Transverse colon (tissue), 4 donors: ENCODE results near the gene RAF1. TPM values are rescaled to one million over a fixed set of nuclear protein-coding genes. Genes with fewer than 3 reads are reported as not detected.
"Not testable (repeated sequence)": the region's sequence is repeated elsewhere in the genome, so short reads cannot be mapped to it uniquely, and the experiment has no call there.

Experiments
- DNase-seq: peaks from one replicate; pipeline ENCODE4 v3.0.0-alpha.2; 2019
- H3K27ac ChIP-seq, 4 donors: fragments of 200-600 bp; sonication (generic); 2 replicates each; pipeline ENCODE4 v1.5.1; 2016 to 2018; ENCODE audit warnings: inconsistent platforms in 4 of 4
- H3K27me3 ChIP-seq: fragments of 200-600 bp; sonication (generic); 2 replicates; pipeline ENCODE4 v1.5.1; 2017; ENCODE audit warnings: inconsistent platforms
- H3K36me3 ChIP-seq, 4 donors: fragments of 200-600 bp; sonication (generic); 2 replicates each; pipeline ENCODE4 v1.5.1; 2017 to 2019; ENCODE audit warnings: inconsistent platforms in 4 of 4
- H3K4me1 ChIP-seq, 4 donors: fragments of 200-600 bp; sonication (generic); 2 replicates each; pipeline ENCODE4 v1.5.1; 2017 to 2020; ENCODE audit warnings: inconsistent platforms in 4 of 4
- H3K4me3 ChIP-seq, 4 donors: fragments of 200-600 bp; sonication (generic); 1 replicate in 1 of 4; 2 replicates in 3 of 4; pipeline versions ENCODE4 v1.5.1 to v1.6.1; 2017 to 2019; ENCODE audit warnings: inconsistent platforms in 4 of 4
- H3K9me3 ChIP-seq, 2 donors: fragments of 200-600 bp; sonication (generic); 2 replicates each; pipeline ENCODE4 v1.5.1; 2017 to 2019; ENCODE audit warnings: inconsistent platforms in 2 of 2
- EP300 ChIP-seq: sonication (generic); formaldehyde crosslinking; IDR thresholded peaks from one replicate; pipeline ENCODE4 v1.6.1; 2017; ENCODE audit warnings: antibody characterized with exemption, low read depth
- POLR2A ChIP-seq: fragments of 450-650 bp; IDR thresholded peaks from one replicate; pipeline ENCODE4 v1.6.1; 2016; ENCODE audit warnings: antibody characterized with exemption, mild to moderate bottlenecking, moderate library complexity
- POLR2AphosphoS5 ChIP-seq, 3 donors: sonication (generic); formaldehyde crosslinking; IDR thresholded peaks; one replicate each; pipeline ENCODE4 v1.6.1; 2016; ENCODE audit warnings: antibody characterized with exemption in 3 of 3
- WGBS, 2 donors: methylation state at CpG; one replicate each; pipeline ENCODE4 v1.1.5; 2018; ENCODE audit warnings: low coverage in 1 of 2; 5-methylcytosine and 5-hydroxymethylcytosine counted together
- in situ Hi-C, 4 donors: fragments of 200-750 bp; cut with MboI; loops; one replicate each; pipeline versions ENCODE4 v1.15.0 to v1.15.1; 2017; ENCODE audit warnings: low sequenced_read_pairs in 3 of 4, low pct_ligation_motif_present in 1 of 4, low pct_unique_long_range_greater_than_20kb in 1 of 4
- intact Hi-C: fragments of 100-400 bp; cut with DNase I; formaldehyde crosslinking; loops from one replicate; pipeline ENCODE4 v1.15.1; 2023; ENCODE audit warnings: low total_unique reads
- total RNA-seq, 4 donors: library from RNA; depleted of rRNA; stranded (reverse); fragments of >200 nt; gene quantifications; one replicate each; pipeline ENCODE4 v1.1.0, GENCODE V29; 2016
- TF ChIP-seq, protein P1 (sequence below), 5 experiments: fragments of 200-600 bp in 3 of 5; fragments of 450-650 bp in 2 of 5; sonication (generic) in 3 of 5; IDR thresholded peaks; 1 replicate in 2 of 5; 2 replicates in 3 of 5; pipeline ENCODE4 v1.5.1; 2016 to 2017; ENCODE audit warnings: antibody characterized with exemption in 5 of 5, inconsistent platforms in 3 of 5, mild to moderate bottlenecking in 2 of 5, moderate library complexity in 1 of 5

RAF1 gene
- total RNA-seq, 4 donors from 2014 or later = 98.4 to 283 (median 132) TPM

GRCh38 chr3:12679468-12679867 is 15.6 kb upstream of the RAF1 start:
- intact Hi-C loops = no loop called here
- H3K4me1 ChIP-seq = no peaks in the 10 kb centered on the region
- H3K27me3 ChIP-seq = no peaks in the 10 kb centered on the region
- no peaks in the 10 kb centered on the region for H3K9me3 ChIP-seq
- H3K36me3 ChIP-seq = no peaks in the 10 kb centered on the region
- in situ Hi-C loops = no loop called here
- 79 to 91% methylated on average over 4 to 6 of the region's 6 CpGs for WGBS, 2 donors
- H3K27ac ChIP-seq = no peak overlapping the region
- H3K4me3 ChIP-seq = no peak overlapping the region
- no peak for DNase-seq
- TF ChIP-seq, protein P1, sequence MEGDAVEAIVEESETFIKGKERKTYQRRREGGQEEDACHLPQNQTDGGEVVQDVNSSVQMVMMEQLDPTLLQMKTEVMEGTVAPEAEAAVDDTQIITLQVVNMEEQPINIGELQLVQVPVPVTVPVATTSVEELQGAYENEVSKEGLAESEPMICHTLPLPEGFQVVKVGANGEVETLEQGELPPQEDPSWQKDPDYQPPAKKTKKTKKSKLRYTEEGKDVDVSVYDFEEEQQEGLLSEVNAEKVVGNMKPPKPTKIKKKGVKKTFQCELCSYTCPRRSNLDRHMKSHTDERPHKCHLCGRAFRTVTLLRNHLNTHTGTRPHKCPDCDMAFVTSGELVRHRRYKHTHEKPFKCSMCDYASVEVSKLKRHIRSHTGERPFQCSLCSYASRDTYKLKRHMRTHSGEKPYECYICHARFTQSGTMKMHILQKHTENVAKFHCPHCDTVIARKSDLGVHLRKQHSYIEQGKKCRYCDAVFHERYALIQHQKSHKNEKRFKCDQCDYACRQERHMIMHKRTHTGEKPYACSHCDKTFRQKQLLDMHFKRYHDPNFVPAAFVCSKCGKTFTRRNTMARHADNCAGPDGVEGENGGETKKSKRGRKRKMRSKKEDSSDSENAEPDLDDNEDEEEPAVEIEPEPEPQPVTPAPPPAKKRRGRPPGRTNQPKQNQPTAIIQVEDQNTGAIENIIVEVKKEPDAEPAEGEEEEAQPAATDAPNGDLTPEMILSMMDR (IDR thresholded peaks at IDR 0.05) = no peak
- TF ChIP-seq POLR2A (no peak), POLR2AphosphoS5 (IDR thresholded peaks at IDR 0.05) (no peak), EP300 (no peak)

GRCh38 chr3:12677616-12678015 is 13.7 kb upstream of the RAF1 start:
- Histone ChIP-seq H3K27ac (no peak overlapping the region), H3K4me3 (no peak overlapping the region), H3K27me3 (no peaks in the 10 kb centered on the region), H3K9me3 (no peaks in the 10 kb centered on the region), H3K36me3 (no peaks in the 10 kb centered on the region), H3K4me1 (no peaks in the 10 kb centered on the region)
- intact Hi-C loops (no loop called here), in situ Hi-C loops (no loop called here)
- 63% methylated on average over 6 of the region's 6 CpGs; no CpG with 5 or more reads in 1 of the 2 donors for WGBS, 2 donors
- TF ChIP-seq POLR2A = no peak
- DNase-seq = no peak

- intact Hi-C loops = no loop called here
- H3K36me3 ChIP-seq = no peaks in the 10 kb centered on the region
- no peaks in the 10 kb centered on the region for H3K9me3 ChIP-seq
- in situ Hi-C loops = no loop called here
- H3K4me3 ChIP-seq = no peak overlapping the region
- no peaks in the 10 kb centered on the region for H3K4me1 ChIP-seq
- DNase-seq = no peak
- H3K27me3 ChIP-seq = no peaks in the 10 kb centered on the region
- H3K27ac ChIP-seq = no peak overlapping the region
- WGBS, 2 donors = 89% methylated on average over 3 to 9 of the region's 9 CpGs
- TF ChIP-seq EP300 (no peak), POLR2AphosphoS5 (IDR thresholded peaks at IDR 0.05) (no peak), POLR2A (no peak)
- TF ChIP-seq, protein P1 (IDR thresholded peaks at IDR 0.05) = no peak
Observed at GRCh38 chr3:12675115-12675810, 11.3 kb upstream of the RAF1 start.

DNA sequence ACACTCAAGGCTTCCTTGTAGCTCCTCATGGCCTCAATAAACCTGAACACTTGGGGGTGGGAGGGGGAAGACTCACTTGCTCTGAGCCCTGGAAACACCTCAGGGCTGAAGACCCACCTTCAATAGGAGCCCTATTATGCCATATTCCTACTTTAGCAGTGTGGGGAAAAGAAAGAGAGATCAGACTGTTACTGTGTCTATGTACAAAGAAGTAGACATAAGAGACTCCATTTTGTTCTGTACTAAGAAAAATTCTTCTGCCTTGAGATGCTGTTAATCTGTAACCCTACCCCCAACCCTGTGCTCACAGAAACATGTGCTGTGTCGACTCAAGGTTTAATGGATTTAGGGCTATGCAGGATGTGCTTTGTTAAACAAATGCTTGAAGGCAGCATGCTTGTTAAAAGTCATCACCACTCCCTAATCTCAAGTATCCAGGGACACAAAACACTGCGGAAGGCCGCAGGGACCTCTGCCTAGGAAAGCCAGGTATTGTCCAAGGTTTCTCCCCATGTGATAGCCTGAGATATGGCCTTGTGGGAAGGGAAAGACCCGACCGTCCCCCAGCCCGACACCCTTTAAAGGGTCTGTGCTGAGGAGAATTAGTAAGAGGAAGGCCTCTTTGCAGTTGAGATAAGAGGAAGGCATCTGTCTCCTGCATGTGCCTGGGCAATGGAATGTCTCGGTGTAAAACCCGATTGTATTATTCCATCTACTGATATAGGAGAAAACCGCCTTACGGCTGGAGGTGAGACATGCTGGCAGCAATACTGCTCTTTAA is 10.2 kb upstream of the RAF1 start:
- H3K27me3 ChIP-seq, DNase-seq, intact Hi-C loops, H3K9me3 ChIP-seq, H3K36me3 ChIP-seq, H3K4me1 ChIP-seq, H3K4me3 ChIP-seq, in situ Hi-C loops, H3K27ac ChIP-seq: not testable (repeated sequence)
- WGBS, 2 donors = 70 to 71% methylated on average over 5 to 9 of the region's 10 CpGs

DNA sequence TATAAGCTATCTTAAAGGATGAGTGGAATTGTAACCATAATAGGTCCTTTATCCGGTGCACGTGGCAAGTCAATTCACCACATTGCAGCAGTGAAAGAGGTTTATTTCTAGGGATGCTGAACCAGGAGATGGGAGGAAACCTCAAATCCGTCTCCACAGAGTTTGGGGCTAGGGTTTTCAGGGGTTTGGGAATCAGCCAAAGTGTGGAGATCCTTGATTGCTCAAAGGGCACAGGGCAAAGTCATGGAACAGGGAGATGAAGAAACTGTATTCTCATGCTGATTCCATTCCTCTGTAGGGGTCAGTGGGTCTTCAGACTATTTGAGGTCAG is 7.2 kb upstream of the RAF1 start:
- Histone ChIP-seq H3K4me3 (no peak overlapping the region), H3K9me3 (no peaks in the 10 kb centered on the region), H3K36me3 (no peaks in the 10 kb centered on the region), H3K27me3 (no peaks in the 10 kb centered on the region), H3K4me1 (no peaks in the 10 kb centered on the region), H3K27ac (no peak overlapping the region)
- intact Hi-C loops = no loop called here
- in situ Hi-C loops = no loop called here
- 80 to 95% methylated on average over 2 to 3 of the region's 3 CpGs for WGBS, 2 donors
- TF ChIP-seq POLR2AphosphoS5 (IDR thresholded peaks at IDR 0.05) (no peak), EP300 (no peak)
- TF ChIP-seq, protein P1 (IDR thresholded peaks at IDR 0.05) = no peak
- no peak for DNase-seq
